Fibroblast of lung (primary cell): Measurements from ENCODE around the gene CACNB2. TPM values are rescaled to one million over a fixed set of nuclear protein-coding genes. Genes with fewer than 3 reads are reported as not detected.

Experiments used
- DNase-seq, 2 donors: peaks; one replicate each; pipeline versions ENCODE4 v3.0.0 to v3.0.0-alpha.2; 2010; ENCODE audit warnings: low read depth in 2 of 2
- H2AFZ ChIP-seq: 2 replicates; pipeline ENCODE4 v1.5.1; 2012; ENCODE audit warnings: low read length, control low read depth, inconsistent platforms
- H3K27ac ChIP-seq: 2 replicates; pipeline ENCODE4 v1.5.1; 2011; ENCODE audit warnings: low read length, control low read depth; ENCODE audit not compliant: insufficient read depth
- H3K27me3 ChIP-seq: 2 replicates; pipeline ENCODE4 v1.5.1; 2011; ENCODE audit warnings: mild to moderate bottlenecking, low read length; ENCODE audit not compliant: control insufficient read depth, insufficient read depth
- H3K36me3 ChIP-seq: 2 replicates; pipeline ENCODE4 v1.5.1; 2011; ENCODE audit warnings: low read length; ENCODE audit not compliant: control insufficient read depth, insufficient read depth
- H3K4me1 ChIP-seq: 2 replicates; pipeline ENCODE4 v1.5.1; 2011; ENCODE audit warnings: low read length; ENCODE audit not compliant: control insufficient read depth, insufficient read depth; ENCODE audit errors: extremely low read depth
- H3K4me2 ChIP-seq: 2 replicates; pipeline ENCODE4 v1.5.1; 2011; ENCODE audit warnings: low read length, control low read depth; ENCODE audit not compliant: insufficient read depth; ENCODE audit errors: extremely low read depth
- H3K4me3 ChIP-seq, 4 experiments: fragments of 200-600 bp in 1 of 4; sonication (generic) in 1 of 4; replicated peaks in 1 of 4; 2 replicates each; pipeline ENCODE4 v1.5.1; 2011 to 2016; ENCODE audit warnings: low read length in 4 of 4, low read depth in 3 of 4, mild to moderate bottlenecking in 3 of 4, control low read depth in 2 of 4, inconsistent platforms in 1 of 4, mixed read lengths in 1 of 4; ENCODE audit not compliant: insufficient read depth in 1 of 4; ENCODE audit errors: control extremely low read depth in 1 of 4
- H3K79me2 ChIP-seq: 2 replicates; pipeline ENCODE4 v1.5.1; 2012; ENCODE audit warnings: mild to moderate bottlenecking, low read length, inconsistent platforms; ENCODE audit not compliant: control insufficient read depth, insufficient read depth
- H3K9ac ChIP-seq: 2 replicates; pipeline ENCODE4 v1.5.1; 2011; ENCODE audit warnings: mild to moderate bottlenecking, low read length, control low read depth; ENCODE audit not compliant: insufficient read depth
- H3K9me3 ChIP-seq: 2 replicates; pipeline ENCODE4 v1.5.1; 2012; ENCODE audit warnings: low read depth, low read length; ENCODE audit not compliant: control insufficient read depth, insufficient read depth
- H4K20me1 ChIP-seq: 2 replicates; pipeline ENCODE4 v1.5.1; 2011; ENCODE audit warnings: low read length; ENCODE audit not compliant: control insufficient read depth, insufficient read depth; ENCODE audit errors: extremely low read depth
- CTCF ChIP-seq, 2 donors: IDR thresholded peaks in 1 of 2; conservative IDR thresholded peaks in 1 of 2; 1 replicate in 1 of 2; 2 replicates in 1 of 2; pipeline ENCODE4 v1.5.1; 2011 to 2012; ENCODE audit warnings: low read length in 2 of 2, control low read depth in 1 of 2, inconsistent platforms in 1 of 2, low read depth in 1 of 2, mild to moderate bottlenecking in 1 of 2
- EZH2 ChIP-seq: IDR thresholded peaks from 2 replicates; pipeline ENCODE4 v1.5.1; 2012; ENCODE audit warnings: low read length, control low read depth, mild to moderate bottlenecking; ENCODE audit errors: missing control alignments
- polyA plus RNA-seq, 2 donors: library from polyadenylated mRNA; depleted of rRNA in 1 of 2; stranded (reverse) in 1 of 2; unstranded in 1 of 2; fragments of >200 nt; gene quantifications; 2 replicates each; pipeline ENCODE4 v1.2.1, GENCODE V29; 2011 to 2012; ENCODE audit warnings: missing spikeins in 1 of 2
- total RNA-seq: library from RNA; depleted of rRNA; stranded (reverse); fragments of >200 nt; gene quantifications from 2 replicates; pipeline ENCODE4 v1.2.1, GENCODE V29; 2014

The CACNB2 gene
- total and polyA plus RNA-seq, 2 donors (not counting 1 experiment from before 2014, with no cell fraction given): 0.66 to 0.70 TPM

- Histone ChIP-seq H2AFZ (no peak overlapping the region), H3K4me1 (no peaks in the 10 kb centered on the region), H3K79me2 (no peaks in the 10 kb centered on the region), H3K4me3 (no peak overlapping the region), H3K27me3 (no peaks in the 10 kb centered on the region), H3K9me3 (no peaks in the 10 kb centered on the region), H3K4me2 (no peak overlapping the region), H3K27ac (no peak overlapping the region), H4K20me1 (no peaks in the 10 kb centered on the region), H3K9ac (no peak overlapping the region), H3K36me3 (no peaks in the 10 kb centered on the region)
- TF ChIP-seq EZH2 (no peak), CTCF (conservative IDR thresholded peaks at IDR 0.05 in 1 of 2, IDR thresholded peaks at IDR 0.05 in 1 of 2; ENCODE audit: low read depth in 1 of 2, low read length in 2 of 2) (no peak)
- peak in 1 of 2 donors; percentile 14 for DNase-seq
These were observed 387.5 kb downstream of the CACNB2 start for GRCh38 chr10:18527687-18528086.

GRCh38 chr10:18528292-18528691 is 388.1 kb downstream of the CACNB2 start:
- Histone ChIP-seq H4K20me1 (no peaks in the 10 kb centered on the region), H3K4me1 (no peaks in the 10 kb centered on the region), H3K9me3 (no peaks in the 10 kb centered on the region), H2AFZ (no peak overlapping the region), H3K27ac (no peak overlapping the region), H3K27me3 (no peaks in the 10 kb centered on the region), H3K4me2 (no peak overlapping the region), H3K36me3 (no peaks in the 10 kb centered on the region), H3K4me3 (no peak overlapping the region), H3K9ac (no peak overlapping the region), H3K79me2 (no peaks in the 10 kb centered on the region)
- peak in 1 of 2 donors; percentile 10 for DNase-seq
- TF ChIP-seq CTCF (conservative IDR thresholded peaks at IDR 0.05 in 1 of 2, IDR thresholded peaks at IDR 0.05 in 1 of 2; ENCODE audit: low read depth in 1 of 2, low read length in 2 of 2): no peak
- no peak for TF ChIP-seq EZH2

- H3K4me1 ChIP-seq: no peaks in the 10 kb centered on the region
- H3K9ac ChIP-seq: no peak overlapping the region
- H3K79me2 ChIP-seq: no peaks in the 10 kb centered on the region
- no peak overlapping the region for H3K4me2 ChIP-seq
- no peak for TF ChIP-seq EZH2
- TF ChIP-seq CTCF (conservative IDR thresholded peaks at IDR 0.05 in 1 of 2, IDR thresholded peaks at IDR 0.05 in 1 of 2; ENCODE audit: low read depth in 1 of 2, low read length in 2 of 2): no peak
- no peak overlapping the region for H2AFZ ChIP-seq
- H3K4me3 ChIP-seq: no peak overlapping the region
- no peak overlapping the region for H3K27ac ChIP-seq
- no peaks in the 10 kb centered on the region for H4K20me1 ChIP-seq
- no peaks in the 10 kb centered on the region for H3K27me3 ChIP-seq
- H3K9me3 ChIP-seq: no peaks in the 10 kb centered on the region
- no peaks in the 10 kb centered on the region for H3K36me3 ChIP-seq
- no peak for DNase-seq
These were observed 392.8 kb downstream of the CACNB2 start for GRCh38 chr10:18532881-18533535.
